BJ (cell line): Measurements from ENCODE around the gene MC3R. TPM values are rescaled to one million over a fixed set of nuclear protein-coding genes. Genes with fewer than 3 reads are reported as not detected.

Experiments used
- CTCF ChIA-PET: fragments of 350-600 bp; formaldehyde crosslinking; extraction: SDS; loops from one replicate; lab custom pipeline; 2021; ENCODE audit warnings: antibody characterized with exemption, inconsistent platforms; lab: Yijun Ruan, JAX
- POLR2A ChIA-PET: fragments of 300-600 bp; sonication (Branson Sonifier 250); formaldehyde crosslinking; extraction: SDS; loops from one replicate; lab custom pipeline; 2021; ENCODE audit warnings: antibody characterized with exemption; lab: Charles Lee
- DNase-seq: peaks from one replicate; pipeline ENCODE4 v3.0.0-alpha.2; 2011; ENCODE audit warnings: low read depth
- H3K27me3 ChIP-seq: 2 replicates; pipeline ENCODE4 v1.6.0; 2011; ENCODE audit warnings: low read length; ENCODE audit not compliant: control insufficient read depth, insufficient read depth
- H3K36me3 ChIP-seq: 2 replicates; pipeline ENCODE4 v1.5.1; 2011; ENCODE audit warnings: low read length; ENCODE audit not compliant: control insufficient read depth, insufficient read depth
- H3K4me3 ChIP-seq: 2 replicates; pipeline ENCODE4 v1.5.1; 2011; ENCODE audit warnings: low read depth, mild to moderate bottlenecking, control low read depth, low read length
- polyA plus RNA-seq: library from polyadenylated mRNA; depleted of rRNA; stranded (reverse); fragments of >200 nt; gene quantifications from 2 replicates; pipeline ENCODE4 v1.2.3, GENCODE V29; 2011
- TF ChIP-seq, protein P1 (sequence below): IDR thresholded peaks from 2 replicates; pipeline ENCODE4 v1.5.1; 2011; ENCODE audit warnings: low read depth, mild to moderate bottlenecking, control low read depth, inconsistent platforms, low read length, moderate library complexity; ENCODE audit not compliant: insufficient read depth

MC3R gene
- polyA plus RNA-seq, 1 experiment, result not detected

DNA sequence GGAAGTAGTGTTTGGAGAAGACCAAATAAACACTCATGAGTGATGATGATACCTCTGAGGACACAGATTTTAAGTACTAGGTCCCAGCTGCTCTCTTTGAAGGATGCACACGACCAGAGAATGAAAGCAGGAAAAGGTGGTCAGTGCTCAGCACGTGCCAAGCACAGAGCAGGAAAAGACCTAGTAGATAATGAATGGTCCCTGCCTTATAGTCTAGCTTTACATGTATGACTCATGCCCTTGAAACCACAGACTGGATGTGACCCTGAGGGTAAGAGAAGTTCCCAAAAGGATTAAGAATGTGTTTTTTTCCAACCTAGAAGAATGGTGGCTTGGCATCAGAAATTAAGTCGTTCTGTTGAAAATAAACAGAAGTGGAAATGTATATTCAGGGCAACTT, 2.8 kb upstream of the MC3R start:
- ChIA-PET POLR2A (no interaction called here), CTCF (interaction anchor here (3.3 kb wide), 1 partner anchor 98 kb away, joined by 20 read pairs; no protein-coding TSS in a partner anchor)
- TF ChIP-seq, protein P1, sequence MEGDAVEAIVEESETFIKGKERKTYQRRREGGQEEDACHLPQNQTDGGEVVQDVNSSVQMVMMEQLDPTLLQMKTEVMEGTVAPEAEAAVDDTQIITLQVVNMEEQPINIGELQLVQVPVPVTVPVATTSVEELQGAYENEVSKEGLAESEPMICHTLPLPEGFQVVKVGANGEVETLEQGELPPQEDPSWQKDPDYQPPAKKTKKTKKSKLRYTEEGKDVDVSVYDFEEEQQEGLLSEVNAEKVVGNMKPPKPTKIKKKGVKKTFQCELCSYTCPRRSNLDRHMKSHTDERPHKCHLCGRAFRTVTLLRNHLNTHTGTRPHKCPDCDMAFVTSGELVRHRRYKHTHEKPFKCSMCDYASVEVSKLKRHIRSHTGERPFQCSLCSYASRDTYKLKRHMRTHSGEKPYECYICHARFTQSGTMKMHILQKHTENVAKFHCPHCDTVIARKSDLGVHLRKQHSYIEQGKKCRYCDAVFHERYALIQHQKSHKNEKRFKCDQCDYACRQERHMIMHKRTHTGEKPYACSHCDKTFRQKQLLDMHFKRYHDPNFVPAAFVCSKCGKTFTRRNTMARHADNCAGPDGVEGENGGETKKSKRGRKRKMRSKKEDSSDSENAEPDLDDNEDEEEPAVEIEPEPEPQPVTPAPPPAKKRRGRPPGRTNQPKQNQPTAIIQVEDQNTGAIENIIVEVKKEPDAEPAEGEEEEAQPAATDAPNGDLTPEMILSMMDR, result no peak
- Histone ChIP-seq H3K36me3 (no peaks in the 10 kb centered on the region), H3K27me3 (no peaks in the 10 kb centered on the region), H3K4me3 (no peak overlapping the region)
- no peak for DNase-seq

GRCh38 chr20:56249244-56249955, 868 bp downstream of the MC3R start:
- no peak overlapping the region for H3K4me3 ChIP-seq
- H3K27me3 ChIP-seq, result no peaks in the 10 kb centered on the region
- no peak for DNase-seq
- H3K36me3 ChIP-seq, result no peaks in the 10 kb centered on the region
- ChIA-PET POLR2A (no interaction called here), CTCF (interaction anchor here (1.4 to 2.0 kb wide), 2 partner anchors 11 to 99 kb away, joined by 4 to 5 read pairs; no protein-coding TSS in a partner anchor)
- TF ChIP-seq, protein P1, result peak; percentile 30; the same call in 1 of the 2 replicates

DNA sequence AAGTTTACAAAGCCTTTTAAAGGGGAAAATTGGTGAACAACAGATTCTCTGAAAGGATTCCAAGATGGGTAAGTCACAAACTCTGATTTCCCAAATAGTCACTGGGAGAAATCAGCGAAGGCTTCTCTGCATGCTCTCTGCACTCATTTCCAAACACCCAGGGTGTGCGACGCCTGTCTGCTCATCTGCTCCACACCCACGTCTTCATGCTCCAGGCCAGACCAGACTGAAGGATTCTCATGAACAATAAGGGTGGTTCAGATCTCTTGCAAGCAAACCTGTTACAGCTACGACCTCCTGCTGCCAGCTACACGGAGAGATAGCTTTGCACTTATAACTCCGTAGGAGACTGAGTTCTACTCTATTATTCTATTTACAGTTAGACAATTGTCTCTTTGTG, 1.4 kb downstream of the MC3R start:
- no peak for DNase-seq
- TF ChIP-seq, protein P1, result no peak
- H3K4me3 ChIP-seq, result no peak overlapping the region
- ChIA-PET POLR2A (no interaction called here), CTCF (interaction anchor here (1.8 kb wide), 1 partner anchor 94 kb away, joined by 4 read pairs; no protein-coding TSS in a partner anchor)
- no peaks in the 10 kb centered on the region for H3K36me3 ChIP-seq
- no peaks in the 10 kb centered on the region for H3K27me3 ChIP-seq

DNA sequence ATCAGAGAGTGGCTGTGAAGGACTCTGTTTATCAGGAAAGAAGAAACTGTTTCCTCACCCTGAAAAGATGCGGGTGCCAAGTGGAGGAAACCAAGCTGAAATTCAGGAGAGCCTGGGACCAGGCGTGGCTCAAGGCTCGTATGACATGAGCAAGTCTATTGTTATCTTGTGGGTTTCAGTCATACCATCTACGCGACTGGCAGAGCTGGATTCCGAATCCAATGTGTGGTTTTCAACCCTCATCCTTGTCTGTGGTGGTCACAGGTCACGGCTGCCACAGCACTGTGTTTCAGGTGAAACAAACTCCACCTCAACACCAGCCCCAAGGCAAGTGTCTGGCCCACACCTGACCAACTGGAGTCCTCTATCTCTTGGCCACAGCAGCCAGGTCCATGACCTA, 9.1 kb downstream of the MC3R start:
- DNase-seq, result no peak
- Histone ChIP-seq H3K36me3 (no peaks in the 10 kb centered on the region), H3K27me3 (no peaks in the 10 kb centered on the region), H3K4me3 (no peak overlapping the region)
- ChIA-PET POLR2A (no interaction called here), CTCF (no interaction called here)
- TF ChIP-seq, protein P1, result no peak

- H3K27me3 ChIP-seq, result no peaks in the 10 kb centered on the region
- H3K4me3 ChIP-seq, result no peak overlapping the region
- ChIA-PET POLR2A (no interaction called here), CTCF (no interaction called here)
- DNase-seq, result no peak
- TF ChIP-seq, protein P1, result no peak
- H3K36me3 ChIP-seq, result no peaks in the 10 kb centered on the region
Measured at GRCh38 chr20:56259948-56260347, 11.4 kb downstream of the MC3R start.
